ENCODE measurements around the gene CCNQ.

DNA sequence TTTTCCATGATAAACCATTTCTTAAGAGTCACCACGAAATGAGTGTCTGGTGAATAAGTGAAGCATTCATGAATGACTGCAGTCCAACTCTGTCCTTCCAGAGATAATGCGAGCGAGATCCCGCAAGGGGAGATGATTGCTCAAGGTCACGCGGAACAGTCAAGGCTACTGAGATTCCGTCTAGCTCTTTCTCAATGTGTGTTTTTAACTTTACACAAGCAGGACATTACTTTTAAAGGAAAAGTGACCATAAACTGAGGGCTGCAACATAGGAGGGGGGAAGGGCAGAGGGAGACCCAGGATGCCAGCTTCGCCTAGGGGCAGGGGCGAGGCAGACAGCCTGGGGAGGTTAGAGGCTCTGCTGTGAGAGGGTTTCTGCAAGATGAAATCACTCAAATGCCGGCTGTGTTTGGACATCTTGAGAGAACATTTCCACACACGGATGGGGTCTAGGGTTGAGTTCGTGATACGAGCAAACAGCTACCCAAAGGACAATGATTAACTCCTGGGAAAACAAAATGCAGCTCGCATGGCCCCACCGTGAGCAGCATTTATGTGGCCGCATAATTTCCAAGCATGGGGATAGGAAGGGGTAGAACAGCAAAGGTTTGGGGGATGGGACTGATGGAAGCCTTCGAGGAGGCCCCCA is 23.8 kb upstream of the CCNQ start:
- TF ChIP-seq CTCF (IDR thresholded peaks at IDR 0.05; ENCODE audit: extremely low read depth in 1 of 2, insufficient read depth in 1 of 2, low read depth in 1 of 2, low read length in 2 of 2) (no peak), EZH2 (IDR thresholded peaks at IDR 0.05; ENCODE audit: borderline replicate concordance, low read depth, low read length, severe bottlenecking) (no peak), POLR2AphosphoS5 (IDR thresholded peaks at IDR 0.05; ENCODE audit: insufficient read depth, low read depth, low read length) (no peak), JUN (IDR thresholded peaks at IDR 0.05; ENCODE audit: borderline replicate concordance, insufficient read depth, insufficient read length, low read depth) (no peak), POLR2A (IDR thresholded peaks at IDR 0.05; ENCODE audit: low read depth, low read length) (no peak), FOS (IDR thresholded peaks at IDR 0.05; ENCODE audit: borderline replicate concordance, insufficient read depth, low read length) (no peak), MAX (IDR thresholded peaks at IDR 0.05; ENCODE audit: insufficient read depth, insufficient read length) (no peak), MYC (IDR thresholded peaks at IDR 0.05; ENCODE audit: low read depth, low read length) (no peak)
